OCI-LY3 (cell line): Measurements from ENCODE around the gene ZNRF1.

ENCODE experiments used
- CTCF ChIP-seq: fragments of 200-600, 300-600 bp; sonication (generic); IDR thresholded peaks from 2 replicates; pipeline ENCODE4 v1.5.1; 2014; ENCODE audit warnings: antibody characterized with exemption, low read length, low read depth
- EZH2phosphoT487 ChIP-seq: fragments of 200-600 bp; shearing (Covaris generic); IDR thresholded peaks from 2 replicates; pipeline ENCODE4 v1.6.1; 2018; ENCODE audit warnings: antibody characterized with exemption, mixed run types, low read depth

DNA sequence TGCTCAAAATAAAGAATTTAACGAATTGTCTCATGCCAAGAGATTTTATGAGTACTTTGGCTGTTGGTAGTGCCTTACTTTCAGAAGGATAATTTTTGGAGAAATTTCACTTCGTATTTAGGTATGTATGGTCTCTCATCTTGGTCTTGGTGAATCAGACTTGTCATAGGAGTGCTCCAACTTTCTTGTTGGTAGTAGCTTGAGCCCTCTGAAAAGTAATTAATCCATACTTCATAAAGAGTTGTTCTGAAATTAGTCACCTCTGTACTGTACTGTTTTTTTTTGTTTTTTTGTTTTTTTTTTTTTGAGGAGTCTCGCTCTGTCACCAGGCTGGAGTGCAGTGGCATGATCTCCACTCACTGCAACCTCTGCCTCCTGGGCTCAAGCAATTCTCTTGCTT lies 11.6 kb downstream of the ZNRF1 start:
- no peak for TF ChIP-seq EZH2phosphoT487
- no peak for TF ChIP-seq CTCF
